Esophagus (tissue), 2 donors: ENCODE results near the gene NUDT14. TPM values are rescaled to one million over a fixed set of nuclear protein-coding genes. Genes with fewer than 3 reads are reported as not detected.

Experiments used
- H3K27ac ChIP-seq, 2 donors: one replicate each; pipeline ENCODE4 v1.5.1; 2013; ENCODE audit warnings: low read depth in 2 of 2, mild to moderate bottlenecking in 2 of 2, inconsistent platforms in 1 of 2, low read length in 1 of 2, moderate library complexity in 1 of 2
- H3K27me3 ChIP-seq, 2 donors: one replicate each; pipeline ENCODE4 v1.6.1; 2013; ENCODE audit warnings: low read length in 2 of 2, control low read depth in 1 of 2, mild to moderate bottlenecking in 1 of 2; ENCODE audit not compliant: insufficient read depth in 2 of 2, control insufficient read depth in 1 of 2
- H3K36me3 ChIP-seq, 2 donors: one replicate each; pipeline ENCODE4 v1.6.1; 2013; ENCODE audit warnings: low read length in 1 of 2; ENCODE audit not compliant: control insufficient read depth in 2 of 2, insufficient read depth in 2 of 2
- H3K4me1 ChIP-seq, 2 donors: one replicate each; pipeline ENCODE4 v1.6.1; 2013; ENCODE audit warnings: low read length in 1 of 2; ENCODE audit not compliant: control insufficient read depth in 2 of 2, insufficient read depth in 2 of 2
- H3K4me3 ChIP-seq, 2 donors: one replicate each; pipeline ENCODE4 v1.5.1; 2013; ENCODE audit warnings: low read length in 2 of 2, mild to moderate bottlenecking in 2 of 2, low read depth in 1 of 2, moderate library complexity in 1 of 2
- H3K9me3 ChIP-seq, 2 donors: one replicate each; pipeline ENCODE4 v1.6.1; 2013; ENCODE audit warnings: mild to moderate bottlenecking in 2 of 2, low read depth in 1 of 2, low read length in 1 of 2, moderate library complexity in 1 of 2; ENCODE audit not compliant: control insufficient read depth in 2 of 2, insufficient read depth in 1 of 2
- WGBS, 2 donors: extraction: QIAGEN DNeasy Blood & Tissue Kit; methylation state at CpG; one replicate each; pipeline ENCODE4 v1.1.7; 2013; 5-methylcytosine and 5-hydroxymethylcytosine counted together
- polyA plus RNA-seq, 2 donors: library from polyadenylated mRNA; stranded (reverse); fragments of 200-250 nt; gene quantifications; one replicate each; pipeline ENCODE4 v1.2.3, GENCODE V29; 2013
- donor health status: healthy with polysubstance abuse.
- donor health status: Bipolar disorder and iron deficiency.

The NUDT14 gene
- polyA plus RNA-seq, 2 donors = 16.1 to 25.5 TPM

DNA sequence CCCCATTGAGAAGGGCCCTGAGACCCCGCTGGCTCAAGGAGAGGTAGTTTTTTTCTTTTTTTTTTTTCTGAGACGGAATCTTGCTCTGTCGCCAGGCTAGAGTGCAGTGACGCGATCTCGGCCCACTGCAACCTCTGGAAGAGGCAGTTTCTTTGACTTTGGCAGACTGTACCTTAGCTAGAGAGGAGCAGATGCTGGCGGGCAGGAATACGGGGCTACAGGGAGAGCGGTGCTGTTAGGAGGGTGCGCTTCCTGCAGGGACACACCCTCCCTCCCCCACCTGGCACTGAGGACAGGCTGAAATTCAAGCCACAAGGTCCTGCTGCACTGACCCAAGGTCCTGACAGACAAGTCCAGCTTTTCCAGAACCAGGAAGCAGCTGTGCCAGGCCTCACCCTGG, 32.2 kb upstream of the NUDT14 start:
- Histone ChIP-seq H3K4me3 (no peak overlapping the region), H3K36me3 (peaks cover 0 to 59% of the 10 kb centered on the region in 2 donors)
- WGBS, 2 donors = 88 to 92% methylated on average over 10 of the region's 10 CpGs

GRCh38 chr14:105212541-105213300, 31.6 kb upstream of the NUDT14 start:
- WGBS, 2 donors = 91 to 92% methylated on average over 18 of the region's 18 CpGs
- Histone ChIP-seq H3K4me3 (no peak overlapping the region), H3K36me3 (peaks cover 0 to 53% of the 10 kb centered on the region in 2 donors)

More for the DNA sequence above, 32.2 kb upstream of the NUDT14 start:
- H3K4me1 ChIP-seq = peaks cover 0 to 3% of the 10 kb centered on the region in 2 donors
- H3K27me3 ChIP-seq = no peaks in the 10 kb centered on the region
- peaks cover 0 to 4% of the 10 kb centered on the region in 2 donors for H3K9me3 ChIP-seq
- no peak overlapping the region for H3K27ac ChIP-seq

GRCh38 chr14:105211758-105212089, 30.6 kb upstream of the NUDT14 start:
- Histone ChIP-seq H3K36me3 (peaks cover 0 to 44% of the 10 kb centered on the region in 2 donors), H3K4me3 (no peak overlapping the region), H3K27ac (no peak overlapping the region), H3K27me3 (no peaks in the 10 kb centered on the region), H3K4me1 (peaks cover 0 to 6% of the 10 kb centered on the region in 2 donors), H3K9me3 (peaks cover 0 to 4% of the 10 kb centered on the region in 2 donors)
- WGBS, 2 donors = 86 to 91% methylated on average over 9 of the region's 9 CpGs

More at GRCh38 chr14:105212541-105213300, 31.6 kb upstream of the NUDT14 start:
- H3K9me3 ChIP-seq = peaks cover 0 to 4% of the 10 kb centered on the region in 2 donors
- no peak overlapping the region for H3K27ac ChIP-seq
- peaks cover 0 to 3% of the 10 kb centered on the region in 2 donors for H3K4me1 ChIP-seq
- H3K27me3 ChIP-seq = no peaks in the 10 kb centered on the region

- peaks cover 0 to 39% of the 10 kb centered on the region in 2 donors for H3K36me3 ChIP-seq
- peaks cover 0 to 4% of the 10 kb centered on the region in 2 donors for H3K9me3 ChIP-seq
- H3K27ac ChIP-seq = no peak overlapping the region
- H3K4me1 ChIP-seq = peaks cover 0 to 6% of the 10 kb centered on the region in 2 donors
- WGBS, 2 donors = 90 to 95% methylated on average over 23 of the region's 23 CpGs
- H3K27me3 ChIP-seq = no peaks in the 10 kb centered on the region
- H3K4me3 ChIP-seq = no peak overlapping the region
Measured at GRCh38 chr14:105211086-105211757, 30.1 kb upstream of the NUDT14 start.

DNA sequence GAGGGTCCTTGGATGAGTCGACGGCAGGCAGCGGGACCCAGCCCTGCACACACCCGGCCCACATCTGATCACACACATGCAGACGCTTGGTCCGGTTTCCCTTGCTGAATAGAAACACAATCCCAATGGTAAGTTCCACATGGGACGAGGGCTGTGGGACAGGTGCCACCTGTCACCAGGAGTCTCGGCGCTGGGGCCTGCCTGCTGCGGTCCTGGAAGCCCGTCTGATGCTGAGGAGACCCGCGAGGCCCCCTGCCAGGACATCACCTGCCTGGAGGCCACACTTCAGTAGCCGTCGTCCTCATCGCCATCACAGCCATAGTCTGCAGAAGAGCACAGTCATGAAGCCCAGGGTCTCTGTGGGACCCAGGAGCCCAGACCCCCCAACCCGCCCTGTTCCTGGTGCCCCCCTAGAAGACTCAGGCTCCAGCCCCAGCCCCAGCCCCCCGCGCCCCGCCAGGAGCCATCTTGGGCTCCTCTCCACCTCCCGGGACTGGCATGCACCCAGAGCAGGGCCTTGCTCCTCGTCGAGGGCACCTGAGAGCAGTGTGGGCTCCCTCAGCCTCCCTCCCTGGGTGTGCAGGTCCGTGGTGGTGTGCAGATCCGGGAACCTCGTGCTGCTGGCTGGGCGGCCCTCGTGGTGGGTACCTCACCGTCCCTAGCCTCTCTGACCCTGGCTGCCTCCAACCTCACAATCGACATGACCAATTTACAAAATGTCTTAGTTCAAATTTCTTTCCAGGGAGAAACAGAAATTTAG, 29.3 kb upstream of the NUDT14 start:
- H3K4me1 ChIP-seq = peaks cover 0 to 6% of the 10 kb centered on the region in 2 donors
- 87 to 88% methylated on average over 30 of the region's 30 CpGs for WGBS, 2 donors
- peaks cover 0 to 33% of the 10 kb centered on the region in 2 donors for H3K36me3 ChIP-seq
- peaks cover 0 to 2% of the 10 kb centered on the region in 2 donors for H3K9me3 ChIP-seq
- H3K27ac ChIP-seq = no peak overlapping the region
- no peak overlapping the region for H3K4me3 ChIP-seq
- no peaks in the 10 kb centered on the region for H3K27me3 ChIP-seq

GRCh38 chr14:105209646-105210045, 28.5 kb upstream of the NUDT14 start:
- Histone ChIP-seq H3K4me3 (no peak overlapping the region), H3K4me1 (peaks cover 2 to 8% of the 10 kb centered on the region in 2 donors), H3K36me3 (peaks cover 0 to 30% of the 10 kb centered on the region in 2 donors), H3K27ac (no peak overlapping the region), H3K27me3 (no peaks in the 10 kb centered on the region), H3K9me3 (no peaks in the 10 kb centered on the region)
- 92 to 93% methylated on average over 16 of the region's 16 CpGs for WGBS, 2 donors

DNA sequence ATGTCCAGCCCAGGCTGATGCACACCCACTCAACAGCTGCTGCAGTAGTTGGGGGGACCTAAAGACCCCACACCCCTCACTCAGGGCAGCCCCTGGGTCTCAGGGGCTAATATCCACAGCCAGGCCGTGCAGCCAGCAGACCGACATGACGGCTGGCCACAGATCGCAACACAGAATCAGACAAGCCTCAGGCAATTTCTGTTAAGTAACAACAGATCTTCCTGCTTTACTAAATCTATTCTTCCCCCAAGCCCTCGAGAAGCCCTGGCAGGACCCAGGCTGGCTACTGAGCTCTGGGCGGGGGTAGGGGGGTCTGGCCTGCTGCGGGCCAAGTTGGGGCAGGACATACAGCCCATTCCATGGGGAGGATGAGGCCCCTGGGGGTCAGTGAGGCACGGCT, 28.0 kb upstream of the NUDT14 start:
- H3K27ac ChIP-seq = no peak overlapping the region
- H3K27me3 ChIP-seq = no peaks in the 10 kb centered on the region
- no peaks in the 10 kb centered on the region for H3K9me3 ChIP-seq
- no peak overlapping the region for H3K4me3 ChIP-seq
- 87 to 88% methylated on average over 8 of the region's 8 CpGs for WGBS, 2 donors
- H3K36me3 ChIP-seq = peaks cover 0 to 30% of the 10 kb centered on the region in 2 donors
- H3K4me1 ChIP-seq = peaks cover 6 to 13% of the 10 kb centered on the region in 2 donors

GRCh38 chr14:105208738-105209075, 27.6 kb upstream of the NUDT14 start:
- Histone ChIP-seq H3K36me3 (peaks cover 0 to 30% of the 10 kb centered on the region in 2 donors), H3K4me3 (no peak overlapping the region), H3K27me3 (no peaks in the 10 kb centered on the region), H3K9me3 (no peaks in the 10 kb centered on the region), H3K27ac (no peak overlapping the region), H3K4me1 (peaks cover 8 to 15% of the 10 kb centered on the region in 2 donors)
- WGBS, 2 donors = 92% methylated on average over 12 of the region's 12 CpGs

- Histone ChIP-seq H3K4me1 (peaks cover 8 to 17% of the 10 kb centered on the region in 2 donors), H3K27me3 (no peaks in the 10 kb centered on the region), H3K9me3 (no peaks in the 10 kb centered on the region), H3K27ac (no peak overlapping the region), H3K4me3 (no peak overlapping the region), H3K36me3 (peaks cover 0 to 29% of the 10 kb centered on the region in 2 donors)
- WGBS, 2 donors = 87 to 89% methylated on average over 24 to 25 of the region's 25 CpGs
Measured at GRCh38 chr14:105207996-105208737, 27.1 kb upstream of the NUDT14 start.
